HEK293 (cell line): ENCODE measurements around the gene UBAP2.

Experiments used
- ZNF350 ChIP-seq: fragments of 450-650 bp; formaldehyde crosslinking; IDR thresholded peaks from 2 replicates; pipeline ENCODE4 v1.5.0; 2017; ENCODE audit warnings: missing biosample characterization, mild to moderate bottlenecking, missing genetic modification characterization
- ZNF423 ChIP-seq: fragments of 450-650 bp; formaldehyde crosslinking; IDR thresholded peaks from 2 replicates; pipeline ENCODE4 v1.5.1; 2016; ENCODE audit warnings: missing biosample characterization, missing genetic modification characterization
- ZNF670 ChIP-seq: fragments of 450-650 bp; formaldehyde crosslinking; IDR thresholded peaks from 2 replicates; pipeline ENCODE4 v1.5.1; 2016; ENCODE audit warnings: missing biosample characterization, missing genetic modification characterization, low read depth
- TF ChIP-seq, protein P1 (sequence below): fragments of 450-650 bp; formaldehyde crosslinking; IDR thresholded peaks from 2 replicates; pipeline ENCODE4 v1.5.1; 2016; ENCODE audit warnings: missing biosample characterization, missing genetic modification characterization

DNA sequence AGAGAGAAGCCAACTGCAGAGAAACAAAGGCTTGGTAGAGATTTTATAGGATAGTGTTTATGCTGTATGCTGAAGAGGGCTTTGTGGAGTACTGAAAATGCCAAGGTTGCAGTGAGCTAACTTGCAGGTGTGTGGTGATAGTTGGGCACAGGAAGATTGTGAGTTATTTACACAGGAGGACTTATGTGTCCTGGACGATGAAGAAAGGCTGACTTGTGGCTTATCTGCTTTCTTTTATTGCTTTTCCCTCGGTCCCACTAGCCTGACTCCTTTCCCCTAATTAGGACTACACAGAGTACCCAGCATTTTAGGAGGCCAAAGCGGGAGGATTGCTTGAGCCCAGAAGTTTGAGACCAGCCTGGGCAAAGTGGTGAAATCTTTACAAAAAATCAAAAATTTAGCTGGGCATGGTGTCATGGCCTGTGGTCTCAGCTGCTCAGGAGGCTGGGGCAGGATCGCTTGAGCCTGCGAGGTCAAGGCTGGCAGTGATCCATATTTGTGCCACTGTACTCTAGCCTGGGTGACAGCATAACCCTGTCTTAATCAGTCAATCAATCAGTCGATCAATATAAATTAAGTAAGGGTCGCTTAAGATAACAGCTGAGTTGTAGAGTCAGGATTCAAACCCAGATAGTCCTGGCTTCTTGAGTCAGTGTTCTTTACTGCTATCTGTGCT lies 169.9 kb downstream of the UBAP2 start:
- TF ChIP-seq ZNF423 (tag by site-specific recombination) (no peak), ZNF670 (no peak), ZNF350 (tag by site-specific recombination) (no peak)
- TF ChIP-seq, protein P1, sequence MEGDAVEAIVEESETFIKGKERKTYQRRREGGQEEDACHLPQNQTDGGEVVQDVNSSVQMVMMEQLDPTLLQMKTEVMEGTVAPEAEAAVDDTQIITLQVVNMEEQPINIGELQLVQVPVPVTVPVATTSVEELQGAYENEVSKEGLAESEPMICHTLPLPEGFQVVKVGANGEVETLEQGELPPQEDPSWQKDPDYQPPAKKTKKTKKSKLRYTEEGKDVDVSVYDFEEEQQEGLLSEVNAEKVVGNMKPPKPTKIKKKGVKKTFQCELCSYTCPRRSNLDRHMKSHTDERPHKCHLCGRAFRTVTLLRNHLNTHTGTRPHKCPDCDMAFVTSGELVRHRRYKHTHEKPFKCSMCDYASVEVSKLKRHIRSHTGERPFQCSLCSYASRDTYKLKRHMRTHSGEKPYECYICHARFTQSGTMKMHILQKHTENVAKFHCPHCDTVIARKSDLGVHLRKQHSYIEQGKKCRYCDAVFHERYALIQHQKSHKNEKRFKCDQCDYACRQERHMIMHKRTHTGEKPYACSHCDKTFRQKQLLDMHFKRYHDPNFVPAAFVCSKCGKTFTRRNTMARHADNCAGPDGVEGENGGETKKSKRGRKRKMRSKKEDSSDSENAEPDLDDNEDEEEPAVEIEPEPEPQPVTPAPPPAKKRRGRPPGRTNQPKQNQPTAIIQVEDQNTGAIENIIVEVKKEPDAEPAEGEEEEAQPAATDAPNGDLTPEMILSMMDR (tag by site-specific recombination): no peak
